Measurements from ENCODE around the gene VSIG4. TPM values are rescaled to one million over a fixed set of nuclear protein-coding genes. Genes with fewer than 3 reads are reported as not detected.
A peak's percentile ranks its signal among the peaks of the same experiment; 100 is the strongest.

VSIG4 gene
- total RNA-seq, 4 donors from 2014 or later = 22.3 to 253 (median 97.0) TPM

DNA sequence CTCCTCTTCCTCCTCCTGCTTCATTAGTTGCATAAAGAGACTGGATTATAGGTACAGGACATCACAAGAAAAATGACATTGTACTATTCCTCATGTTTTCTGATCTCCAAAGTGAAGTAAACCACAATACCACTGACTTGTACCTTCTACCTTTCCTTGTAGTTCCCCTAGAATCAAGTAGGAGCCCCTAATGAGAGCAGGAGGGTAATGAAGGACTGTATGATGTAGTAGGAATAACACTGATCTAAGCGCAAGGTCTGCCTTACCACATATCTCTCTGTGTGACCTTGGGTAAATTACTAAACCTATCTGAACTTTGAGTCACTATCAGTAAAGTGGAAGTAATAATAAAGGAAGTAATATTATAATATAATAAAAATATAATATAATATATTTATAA is 3.6 kb downstream of the VSIG4 start:
- H3K27me3 ChIP-seq = no peaks in the 10 kb centered on the region
- no peaks in the 10 kb centered on the region for H3K36me3 ChIP-seq
- TF ChIP-seq POLR2A (IDR thresholded peaks at IDR 0.05) = no peak
- TF ChIP-seq POLR2AphosphoS5 (IDR thresholded peaks at IDR 0.05) = no peak
- no peak for TF ChIP-seq EP300 (IDR thresholded peaks at IDR 0.05)
- no peak for TF ChIP-seq CTCF (IDR thresholded peaks at IDR 0.05)
- 88% methylated on average over 1 of the region's 1 CpG; no CpG with 5 or more reads in 1 of the 2 donors for WGBS, 2 donors (ENCODE audit: low coverage in 1 of 2)
- H3K27ac ChIP-seq = no peak overlapping the region
- no peak for ATAC-seq
- no peaks in the 10 kb centered on the region for H3K4me1 ChIP-seq
- H3K4me3 ChIP-seq = no peak overlapping the region
- H3K9me3 ChIP-seq = no peaks in the 10 kb centered on the region

GRCh38 chrX:66035667-66036066 is 4.2 kb downstream of the VSIG4 start:
- no peaks in the 10 kb centered on the region for H3K27me3 ChIP-seq
- no peaks in the 10 kb centered on the region for H3K9me3 ChIP-seq
- ATAC-seq = no peak
- no peak overlapping the region for H3K4me3 ChIP-seq
- no peaks in the 10 kb centered on the region for H3K36me3 ChIP-seq
- TF ChIP-seq CTCF (IDR thresholded peaks at IDR 0.05) (no peak), POLR2A (IDR thresholded peaks at IDR 0.05) (no peak), POLR2AphosphoS5 (IDR thresholded peaks at IDR 0.05) (no peak), EP300 (IDR thresholded peaks at IDR 0.05) (no peak)
- no peaks in the 10 kb centered on the region for H3K4me1 ChIP-seq
- H3K27ac ChIP-seq = no peak overlapping the region

DNA sequence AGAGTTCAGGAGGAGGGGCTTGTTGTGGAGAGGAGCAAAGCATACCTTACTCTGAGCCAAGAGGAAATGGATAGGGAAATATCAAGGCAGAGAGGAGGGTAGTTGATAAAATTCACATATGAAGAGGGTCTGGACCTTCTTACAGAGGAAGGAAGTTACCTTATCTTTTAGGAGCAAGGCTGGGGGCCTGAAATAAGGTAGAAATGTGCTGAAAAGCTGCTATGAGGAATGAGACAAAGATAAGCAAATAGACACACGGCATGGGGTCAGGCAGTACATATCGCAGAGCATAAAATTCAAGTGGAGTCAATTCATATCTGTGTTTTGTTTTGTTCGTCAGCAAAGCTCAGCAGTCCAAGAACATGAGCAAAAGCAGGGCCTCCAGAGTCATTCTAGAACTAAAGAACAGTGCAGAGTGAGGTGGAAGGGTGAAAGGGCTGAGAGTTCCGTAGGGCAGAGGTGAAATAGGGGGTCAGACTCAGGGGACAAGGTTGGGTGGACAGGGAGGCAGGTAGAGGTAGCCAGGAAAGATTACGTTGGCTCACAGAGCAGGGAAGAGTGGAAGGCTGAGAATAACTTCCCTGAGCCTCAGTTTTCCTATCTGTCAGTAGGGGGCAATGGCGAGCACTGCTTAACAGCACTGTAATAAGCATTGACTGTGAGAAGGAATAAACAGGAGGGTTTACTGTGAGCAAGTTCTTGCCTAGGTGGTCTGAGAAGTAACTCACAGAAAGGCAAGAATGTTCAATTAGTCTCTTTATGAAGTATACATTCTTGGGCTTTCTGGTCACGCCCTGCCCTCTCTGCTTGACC is 9.2 kb downstream of the VSIG4 start:
- TF ChIP-seq EP300 (IDR thresholded peaks at IDR 0.05) = no peak
- no peak for TF ChIP-seq POLR2AphosphoS5 (IDR thresholded peaks at IDR 0.05)
- no peak for TF ChIP-seq POLR2A (IDR thresholded peaks at IDR 0.05)
- peak in 1 of 4 experiments; percentile 36 for TF ChIP-seq CTCF (IDR thresholded peaks at IDR 0.05)
- no peaks in the 10 kb centered on the region for H3K9me3 ChIP-seq
- H3K27ac ChIP-seq = no peak overlapping the region
- WGBS, 2 donors (ENCODE audit: low coverage in 1 of 2) = 34 to 37% methylated on average over 3 to 6 of the region's 7 CpGs
- H3K36me3 ChIP-seq = no peaks in the 10 kb centered on the region
- no peak overlapping the region for H3K4me3 ChIP-seq
- no peaks in the 10 kb centered on the region for H3K27me3 ChIP-seq
- H3K4me1 ChIP-seq = no peaks in the 10 kb centered on the region
- no peak for ATAC-seq

- 60 to 62% methylated on average over 2 of the region's 2 CpGs for WGBS, 2 donors (ENCODE audit: low coverage in 1 of 2)
- no peak for TF ChIP-seq POLR2AphosphoS5 (IDR thresholded peaks at IDR 0.05)
- no peak for TF ChIP-seq EP300 (IDR thresholded peaks at IDR 0.05)
- no peak for TF ChIP-seq CTCF (IDR thresholded peaks at IDR 0.05)
- no peak for TF ChIP-seq POLR2A (IDR thresholded peaks at IDR 0.05)
- no peak for ATAC-seq
These were observed 10.9 kb downstream of the VSIG4 start for GRCh38 chrX:66028936-66029335.

GRCh38 chrX:66024570-66024969 is 15.3 kb downstream of the VSIG4 start:
- Histone ChIP-seq H3K4me3 (no peak overlapping the region), H3K27me3 (no peaks in the 10 kb centered on the region), H3K9me3 (no peaks in the 10 kb centered on the region), H3K36me3 (no peaks in the 10 kb centered on the region), H3K27ac (no peak overlapping the region), H3K4me1 (no peaks in the 10 kb centered on the region)
- 25 to 63% methylated on average over 1 to 2 of the region's 2 CpGs for WGBS, 2 donors (ENCODE audit: low coverage in 1 of 2)
- TF ChIP-seq EP300 (IDR thresholded peaks at IDR 0.05) = no peak
- no peak for TF ChIP-seq POLR2A (IDR thresholded peaks at IDR 0.05)
- TF ChIP-seq CTCF (IDR thresholded peaks at IDR 0.05) = no peak
- TF ChIP-seq POLR2AphosphoS5 (IDR thresholded peaks at IDR 0.05) = no peak
- no peak for ATAC-seq

More at GRCh38 chrX:66028936-66029335, 10.9 kb downstream of the VSIG4 start:
- no peak overlapping the region for H3K27ac ChIP-seq
- H3K36me3 ChIP-seq = no peaks in the 10 kb centered on the region
- no peak overlapping the region for H3K4me3 ChIP-seq
- H3K27me3 ChIP-seq = no peaks in the 10 kb centered on the region
- no peaks in the 10 kb centered on the region for H3K9me3 ChIP-seq
- H3K4me1 ChIP-seq = no peaks in the 10 kb centered on the region

All from gastroesophageal sphincter (tissue), 4 donors.